Raji (cell line): ENCODE data around the gene OR2AT4.

Experiments
- POLR2A ChIP-seq: IDR thresholded peaks from 2 replicates; pipeline ENCODE4 v1.6.1; 2011; ENCODE audit warnings: low read depth, low read length, control low read depth; ENCODE audit not compliant: insufficient read depth

Gene OR2AT4

GRCh38 chr11:75113030-75113429 lies 16.4 kb upstream of the OR2AT4 start:
- no peak for TF ChIP-seq POLR2A

- TF ChIP-seq POLR2A, result no peak
Observed at GRCh38 chr11:75112200-75112599, 15.5 kb upstream of the OR2AT4 start.

GRCh38 chr11:75107187-75107586 lies 10.5 kb upstream of the OR2AT4 start:
- TF ChIP-seq POLR2A, result no peak

GRCh38 chr11:75105462-75105925 lies 8.8 kb upstream of the OR2AT4 start:
- TF ChIP-seq POLR2A, result no peak

- TF ChIP-seq POLR2A, result no peak
Observed at GRCh38 chr11:75103380-75104026, 6.8 kb upstream of the OR2AT4 start.

GRCh38 chr11:75101424-75102128 lies 4.9 kb upstream of the OR2AT4 start:
- no peak for TF ChIP-seq POLR2A

- no peak for TF ChIP-seq POLR2A
Observed at GRCh38 chr11:75100314-75100713, 3.6 kb upstream of the OR2AT4 start.

- no peak for TF ChIP-seq POLR2A
Observed at GRCh38 chr11:75099635-75100034, 3.0 kb upstream of the OR2AT4 start.

GRCh38 chr11:75097173-75097557 lies 489 bp upstream of the OR2AT4 start:
- TF ChIP-seq POLR2A, result no peak

- TF ChIP-seq POLR2A, result no peak
Observed at GRCh38 chr11:75090671-75091177, 6.0 kb downstream of the OR2AT4 start.

- TF ChIP-seq POLR2A, result no peak
Observed at GRCh38 chr11:75087319-75088305, 9.1 kb downstream of the OR2AT4 start.

- no peak for TF ChIP-seq POLR2A
Observed at GRCh38 chr11:75084883-75085282, 11.8 kb downstream of the OR2AT4 start.

GRCh38 chr11:75083217-75083605 lies 13.5 kb downstream of the OR2AT4 start:
- no peak for TF ChIP-seq POLR2A

GRCh38 chr11:75082601-75083216 lies 14.0 kb downstream of the OR2AT4 start:
- no peak for TF ChIP-seq POLR2A

- no peak for TF ChIP-seq POLR2A
Observed at GRCh38 chr11:75079546-75079945, 17.1 kb downstream of the OR2AT4 start.
